ENCODE results near the gene PARD3.
"Not testable (repeated sequence)": the region's sequence is repeated elsewhere in the genome, so short reads cannot be mapped to it uniquely, and the experiment has no call there.

Gene PARD3

DNA sequence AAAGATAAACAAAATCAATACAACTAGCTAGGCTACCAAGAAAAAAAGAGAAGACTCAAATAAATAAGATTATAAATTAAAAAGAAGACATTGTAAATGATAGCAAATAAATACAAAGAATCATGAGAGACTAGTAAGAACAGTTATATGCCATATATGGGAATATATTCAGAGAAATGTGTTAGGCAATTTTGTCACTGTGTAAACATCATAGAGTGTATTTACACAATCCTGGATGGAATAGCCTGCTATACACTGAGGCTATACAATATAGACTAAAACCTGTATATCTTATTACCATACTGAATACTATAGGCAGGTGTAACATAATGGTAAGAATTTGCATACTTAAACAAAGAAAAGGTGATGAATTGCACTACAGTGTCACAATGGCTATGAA, 717.4 kb downstream of the PARD3 start:
- DNase-seq (ENCODE audit: low spot score), result no peak

DNA sequence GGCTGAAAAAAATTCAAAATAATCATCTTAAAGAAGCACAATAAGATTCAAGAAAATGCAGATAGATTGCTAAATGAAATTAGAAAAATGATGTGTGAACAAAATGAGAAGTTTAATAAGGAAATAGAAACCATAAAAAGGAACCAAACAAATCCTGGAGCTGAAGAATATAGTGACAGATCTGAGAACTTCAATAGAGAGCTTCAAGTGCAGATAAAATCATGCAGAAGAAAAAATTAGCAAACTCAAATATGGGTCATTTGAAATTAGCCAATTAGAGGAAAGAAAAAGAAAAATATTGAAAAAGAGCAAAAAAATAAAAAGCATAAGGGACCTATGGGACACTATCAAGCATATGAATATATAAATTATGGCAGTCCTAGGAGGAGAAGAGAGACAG, 720.1 kb downstream of the PARD3 start:
- no peak for DNase-seq (ENCODE audit: low spot score)

DNA sequence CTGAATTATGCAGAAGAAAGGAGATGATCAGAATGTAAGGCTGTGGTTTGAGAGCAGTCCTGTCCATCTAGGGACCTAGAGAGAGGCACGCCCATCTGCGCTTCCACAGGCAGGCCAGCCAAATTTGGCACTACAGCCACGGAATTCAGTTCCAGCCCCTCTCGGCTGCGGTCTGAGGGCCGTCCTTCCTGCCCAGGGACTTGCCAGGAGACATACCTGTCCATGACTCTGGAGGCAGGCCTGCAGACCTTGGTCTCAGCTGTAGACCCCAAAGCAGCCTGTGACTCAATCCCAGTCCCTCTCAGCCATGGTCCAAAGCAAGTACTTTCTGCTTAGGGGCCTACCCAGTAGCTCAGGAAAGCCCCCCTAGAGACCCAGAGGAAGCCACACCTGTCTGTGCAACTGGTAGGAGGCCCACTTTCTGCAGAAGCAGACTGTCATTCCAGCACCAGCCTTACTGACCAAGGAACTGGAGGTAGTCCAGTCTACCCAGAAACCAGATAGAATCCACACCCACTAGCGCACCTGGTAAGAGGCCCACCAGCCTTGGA, 720.9 kb downstream of the PARD3 start:
- DNase-seq (ENCODE audit: low spot score), result no peak

DNA sequence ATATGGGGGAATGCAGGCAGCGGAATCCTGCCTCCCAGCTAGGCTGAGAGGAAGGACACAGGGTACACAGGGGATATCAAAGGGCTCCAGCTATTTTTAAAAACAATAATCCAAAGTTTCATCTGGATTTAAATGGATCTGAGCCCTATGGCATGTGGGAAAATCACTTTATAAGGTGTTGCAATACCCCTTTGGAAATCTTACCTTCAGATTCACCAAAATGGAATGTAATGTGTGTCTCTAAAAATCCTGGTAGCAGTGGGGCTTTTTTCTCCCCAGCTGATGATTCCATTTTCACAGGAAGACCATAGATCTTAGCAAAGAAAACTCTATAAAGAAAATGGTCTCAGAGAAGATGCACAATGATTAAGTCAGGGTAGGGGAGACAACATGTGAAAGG, 722.2 kb downstream of the PARD3 start:
- no peak for DNase-seq (ENCODE audit: low spot score)

DNA sequence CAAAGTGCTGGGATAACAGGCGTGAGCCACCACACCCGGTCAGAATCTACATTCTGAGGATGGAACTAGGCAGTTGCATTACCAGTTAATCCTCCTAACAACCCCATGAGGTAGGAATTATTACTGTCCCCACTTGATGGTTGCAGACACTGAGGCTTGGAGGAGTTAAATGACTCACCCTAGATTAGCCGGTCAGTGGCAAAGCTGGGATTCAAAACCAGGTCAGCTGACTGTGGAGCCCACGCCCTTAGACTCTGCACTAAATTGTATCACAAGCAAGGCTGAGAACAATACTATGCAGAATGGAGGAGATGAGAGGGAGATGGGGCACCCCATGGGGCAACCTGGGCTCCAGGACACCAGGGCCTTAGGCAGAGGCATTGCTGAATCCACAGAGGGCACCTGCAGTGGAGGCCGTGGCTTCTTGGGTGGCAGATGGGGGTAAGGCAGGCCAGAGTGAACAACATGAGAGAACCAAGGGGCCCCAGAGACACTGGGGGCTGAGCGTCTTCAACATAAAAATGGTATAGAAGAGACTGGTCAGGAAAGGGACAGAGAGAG, 723.4 kb downstream of the PARD3 start:
- DNase-seq (ENCODE audit: low spot score), result no peak

DNA sequence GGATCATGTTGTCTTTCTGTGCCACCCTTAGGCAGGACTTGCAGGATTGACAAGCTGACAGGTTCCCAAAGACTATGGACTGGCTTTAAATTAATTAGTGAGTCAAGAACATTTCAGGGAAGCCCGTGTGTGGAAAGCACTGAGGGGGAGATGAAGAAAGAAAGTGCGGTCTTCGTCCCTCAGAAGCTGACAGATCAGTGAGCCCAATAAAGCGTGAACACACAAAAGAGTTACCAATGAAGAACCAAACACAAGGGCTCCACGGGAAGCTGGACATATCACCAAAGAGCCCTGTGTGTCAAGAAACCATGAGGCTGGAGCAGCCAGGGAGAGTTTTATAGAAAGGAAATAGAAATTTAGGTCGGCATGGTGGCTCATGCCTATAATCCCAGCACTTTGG, 725.8 kb downstream of the PARD3 start:
- no peak for DNase-seq (ENCODE audit: low spot score)

DNA sequence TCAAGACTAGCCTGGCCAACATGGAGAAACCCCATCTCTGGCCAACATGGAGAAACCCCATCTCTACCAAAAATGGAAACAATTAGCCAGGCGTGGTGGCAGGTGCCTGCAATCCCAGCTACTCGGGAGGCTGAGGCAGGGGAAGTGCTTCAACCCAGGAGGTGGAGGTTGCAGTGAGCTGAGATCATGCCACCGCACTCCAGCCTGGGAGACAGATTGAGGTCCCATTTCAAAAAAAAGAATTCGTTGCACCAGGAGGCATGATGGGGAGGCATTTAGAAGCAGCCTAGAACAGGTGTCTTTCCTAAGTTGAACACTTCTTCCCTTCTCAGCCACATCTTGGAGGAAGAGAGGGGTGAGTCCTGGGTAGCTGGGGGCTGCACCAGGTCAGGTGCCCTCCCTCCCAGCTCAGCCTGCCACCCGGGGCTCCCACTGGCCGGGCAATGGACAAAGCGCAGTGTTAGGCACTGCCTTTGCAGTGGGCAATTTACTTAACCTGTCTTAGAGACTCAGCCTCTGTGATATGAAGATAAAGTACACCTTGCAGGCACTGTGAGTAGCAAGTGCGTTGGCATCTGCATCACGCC, 726.8 kb downstream of the PARD3 start:
- DNase-seq (ENCODE audit: low spot score), result no peak

DNA sequence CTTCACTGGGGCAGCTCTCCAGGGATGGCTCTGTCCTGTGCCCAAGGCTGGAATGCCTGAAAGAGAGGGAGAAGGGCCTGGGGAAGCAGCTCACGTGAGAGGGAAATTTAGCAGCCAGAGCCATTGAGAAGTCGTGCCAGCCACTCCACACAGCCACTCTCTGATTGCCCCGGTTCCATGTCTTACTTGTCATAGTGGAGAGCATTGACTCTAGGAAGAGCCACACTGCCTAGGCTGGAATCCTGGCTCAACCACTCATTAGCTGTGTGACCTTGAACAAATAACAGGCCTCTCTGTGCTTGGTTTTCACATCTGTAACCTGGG, 728.0 kb downstream of the PARD3 start:
- DNase-seq (ENCODE audit: low spot score), result no peak

DNA sequence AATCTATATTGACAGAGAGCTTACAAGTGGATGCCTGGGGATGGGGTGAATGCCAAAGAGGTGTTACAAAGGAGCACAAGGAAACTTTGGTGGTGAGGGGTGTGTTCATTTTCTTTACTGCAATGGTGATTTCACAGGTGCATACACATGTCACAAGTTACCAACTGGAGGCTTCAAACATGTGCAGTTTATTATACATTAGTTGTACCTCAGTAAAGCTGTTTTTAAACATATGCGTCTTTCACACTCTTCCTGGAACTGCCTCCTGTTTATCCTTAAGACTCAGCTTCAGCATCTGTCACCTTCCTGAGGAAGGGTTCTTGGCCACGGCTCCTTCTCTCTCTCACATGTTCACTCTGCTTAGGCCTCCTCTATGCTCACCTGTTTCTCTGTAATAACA, 731.5 kb downstream of the PARD3 start:
- no peak for DNase-seq (ENCODE audit: low spot score)

DNA sequence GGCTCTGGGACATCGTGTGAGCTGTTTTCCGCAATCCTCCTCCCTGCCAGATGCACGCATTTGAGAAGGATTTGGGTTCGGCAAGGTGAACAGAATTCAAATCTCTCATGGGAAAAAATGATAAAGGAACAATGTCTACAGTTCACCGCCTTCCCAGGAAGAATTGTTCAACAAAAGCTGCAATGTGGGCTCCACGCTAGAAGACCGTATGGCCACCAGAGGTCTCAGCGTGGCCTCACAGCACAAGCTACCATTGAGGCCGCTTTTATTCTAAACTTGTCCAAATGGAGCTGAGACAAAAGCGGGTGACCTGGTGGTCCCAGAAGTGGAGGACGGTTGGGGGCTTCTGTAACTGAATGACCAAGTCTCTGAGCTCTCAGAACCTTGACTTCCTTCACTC, 733.1 kb downstream of the PARD3 start:
- no peak for DNase-seq (ENCODE audit: low spot score)

DNA sequence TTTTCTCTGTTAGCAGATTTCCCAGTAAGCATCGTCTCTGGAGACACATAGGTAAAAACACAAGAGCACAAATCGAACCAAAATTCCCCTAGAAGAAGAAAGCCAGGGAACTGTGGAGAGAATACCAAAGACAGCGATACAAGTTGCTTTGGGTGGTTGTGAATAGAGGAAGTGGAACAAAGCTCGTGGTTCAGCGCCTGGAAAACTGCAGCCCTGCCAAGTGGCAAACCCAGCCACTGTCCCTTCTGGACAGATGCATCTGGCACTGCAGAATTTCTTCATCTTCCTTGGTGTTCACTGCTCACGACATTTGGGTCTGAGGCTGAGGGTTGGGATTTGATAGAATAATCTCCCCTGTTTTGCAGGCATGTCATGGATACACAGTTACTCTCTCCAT, 733.8 kb downstream of the PARD3 start:
- no peak for DNase-seq (ENCODE audit: low spot score)

DNA sequence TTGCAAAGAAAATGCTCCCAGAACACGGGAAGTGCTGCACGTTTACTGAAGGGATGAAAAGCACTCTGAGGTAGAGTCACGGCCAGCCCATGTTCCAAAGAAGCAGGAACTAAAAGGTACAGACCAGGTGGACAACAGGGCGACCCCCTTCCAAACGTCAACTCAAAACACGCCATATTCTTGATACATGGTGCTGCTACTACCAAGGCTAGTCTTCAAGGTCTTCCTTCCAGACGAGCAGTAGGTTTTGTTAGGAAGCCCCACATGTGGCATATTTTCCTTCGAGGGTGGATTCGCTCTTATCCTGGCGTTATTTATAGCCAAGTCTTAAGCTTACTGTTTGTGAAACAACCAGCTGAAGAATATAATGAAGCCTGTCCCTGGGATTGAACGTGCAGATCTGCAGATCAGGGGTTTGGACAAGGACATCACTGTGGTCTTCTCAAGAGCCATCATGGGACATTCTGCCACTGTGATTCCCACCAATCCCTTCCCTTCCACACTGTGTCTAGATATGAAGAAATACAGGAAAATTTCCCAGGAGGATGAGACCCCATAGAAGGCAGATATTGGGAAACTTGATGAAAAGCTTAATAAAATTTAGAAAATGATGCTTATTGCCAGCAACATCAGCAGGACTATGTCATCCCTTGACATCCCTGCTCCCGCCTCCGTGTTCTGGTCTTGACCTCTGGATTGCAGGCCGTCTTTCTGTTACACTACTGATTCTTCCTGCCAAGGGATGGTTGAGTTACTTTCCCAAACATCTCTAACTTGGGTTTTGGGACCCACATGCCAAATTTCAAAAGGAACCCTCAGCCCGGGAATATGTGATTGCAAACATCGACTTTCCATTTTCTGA, 734.4 kb downstream of the PARD3 start:
- DNase-seq (ENCODE audit: low spot score), result no peak

DNA sequence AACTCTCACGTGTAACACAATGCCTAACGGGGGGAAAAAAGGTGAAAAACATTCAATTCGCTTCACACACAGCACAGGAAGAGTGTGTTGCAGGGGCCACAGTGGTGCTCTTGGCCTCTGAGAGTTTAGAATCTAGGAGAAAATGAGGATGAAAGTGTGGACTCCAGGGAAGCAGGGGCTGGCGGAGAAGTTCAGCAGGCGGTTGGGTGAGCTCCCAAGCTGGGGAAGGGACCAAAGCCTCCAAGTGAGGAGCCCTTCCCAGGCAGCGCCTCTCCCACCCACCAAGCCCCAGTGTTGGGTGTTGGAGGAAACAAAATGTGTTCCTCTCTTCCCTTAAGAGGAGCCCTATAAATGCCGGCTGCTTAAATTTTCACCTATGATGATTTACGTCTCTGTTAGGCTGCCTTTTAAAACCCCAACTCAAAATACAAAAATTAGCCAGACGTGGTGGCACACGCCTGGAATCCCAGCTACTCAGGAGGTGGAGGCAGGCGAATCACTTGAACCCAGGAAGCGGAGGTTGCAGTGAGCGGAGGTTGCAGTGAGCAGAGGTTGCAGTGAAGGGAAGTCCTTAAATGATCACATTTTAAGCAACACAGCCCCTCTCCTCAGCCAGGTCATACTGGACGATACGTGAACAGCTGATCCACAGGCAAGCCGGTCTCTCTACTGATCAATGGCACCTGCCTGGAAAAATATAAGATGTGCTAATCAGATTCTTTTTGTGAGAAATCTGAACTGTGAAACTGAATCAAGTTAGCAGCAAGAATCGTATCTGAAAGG, 735.2 kb downstream of the PARD3 start:
- no peak for DNase-seq (ENCODE audit: low spot score)

DNA sequence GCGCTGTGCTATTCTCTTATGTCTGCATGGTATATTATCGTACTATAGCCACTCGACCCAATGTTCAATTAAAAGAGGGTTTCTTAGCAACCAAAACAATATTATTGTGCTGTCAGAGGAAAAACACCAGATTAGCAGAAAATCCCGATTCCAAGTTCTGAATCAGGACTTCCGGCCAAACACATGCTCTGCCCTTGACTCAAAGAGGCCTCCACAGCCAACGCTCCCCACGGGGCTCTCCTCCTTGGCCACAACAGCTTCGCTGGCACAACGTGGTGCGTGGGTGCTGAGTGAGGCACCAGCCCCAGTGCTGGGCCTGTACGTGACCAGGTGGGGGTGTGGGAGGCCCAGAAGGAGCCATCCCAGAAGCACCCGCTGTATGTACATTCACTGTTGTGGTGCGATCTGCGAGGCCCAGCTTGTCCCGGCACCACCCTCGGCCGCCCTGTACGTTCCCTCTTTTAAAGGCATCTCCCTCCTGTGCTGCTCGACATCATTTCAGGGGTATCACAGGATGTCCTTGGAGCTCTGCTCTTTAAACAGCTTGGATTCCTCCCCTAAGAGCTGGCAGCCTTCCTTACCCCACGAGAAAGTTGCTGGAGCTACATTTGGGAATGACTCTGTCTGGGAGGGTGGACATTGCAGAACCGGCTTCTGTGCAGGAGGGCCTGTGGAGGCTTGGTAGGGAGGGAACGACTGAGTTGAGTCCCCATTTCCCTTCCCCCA, 736.2 kb downstream of the PARD3 start:
- DNase-seq (ENCODE audit: low spot score), result no peak

DNA sequence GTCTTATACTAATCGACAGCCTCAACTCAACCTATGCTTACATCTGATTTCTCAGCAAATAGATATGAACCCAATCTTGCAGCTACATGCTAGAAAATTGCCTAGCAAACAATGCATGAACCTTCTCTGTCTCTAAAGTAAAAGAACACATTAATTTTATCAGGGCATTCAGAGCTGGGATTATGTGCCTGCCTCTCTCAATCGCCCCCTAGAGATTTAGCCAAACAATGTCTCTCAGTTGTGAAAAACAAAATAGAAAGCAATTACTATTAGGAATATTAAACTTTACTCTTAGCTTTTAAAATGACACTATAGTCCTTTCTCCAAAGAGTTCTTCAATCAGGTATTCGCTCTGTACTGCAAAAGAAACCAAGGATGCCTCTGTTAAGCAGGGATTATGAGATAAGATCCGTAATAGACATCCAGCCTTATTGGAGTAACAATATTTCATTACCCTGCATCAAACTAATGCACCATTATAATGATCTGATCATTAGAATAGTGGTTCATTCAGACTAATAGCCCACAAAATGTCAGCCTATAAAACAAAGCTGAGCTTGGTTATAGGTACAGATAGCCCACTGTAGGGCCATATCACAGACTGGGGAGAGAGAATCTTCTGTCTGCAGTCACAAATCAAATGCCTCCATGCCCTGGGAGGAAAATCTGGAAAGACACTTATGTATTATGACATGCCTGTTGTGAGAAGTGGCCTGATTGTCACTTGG, 736.9 kb downstream of the PARD3 start:
- no peak for DNase-seq (ENCODE audit: low spot score)

DNA sequence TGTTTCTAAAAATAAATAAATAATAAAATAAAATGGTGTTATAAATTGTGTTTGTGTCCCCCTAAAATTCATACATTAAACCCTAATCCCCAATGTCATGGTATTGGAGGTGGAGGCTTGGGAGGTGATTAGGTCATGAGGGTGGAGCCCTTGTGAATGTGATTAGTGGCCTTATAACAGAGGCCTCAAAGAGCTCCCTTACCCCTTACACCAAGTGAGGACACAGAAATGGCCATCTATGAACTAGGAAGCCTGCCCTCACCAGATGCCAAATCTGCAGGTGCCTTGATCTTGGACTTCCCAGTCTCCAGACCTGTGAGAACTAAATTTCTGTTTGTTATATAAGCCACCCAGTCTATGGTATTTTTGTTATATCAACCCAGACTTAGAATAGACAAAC, 738.7 kb downstream of the PARD3 start:
- no peak for DNase-seq (ENCODE audit: low spot score)

DNA sequence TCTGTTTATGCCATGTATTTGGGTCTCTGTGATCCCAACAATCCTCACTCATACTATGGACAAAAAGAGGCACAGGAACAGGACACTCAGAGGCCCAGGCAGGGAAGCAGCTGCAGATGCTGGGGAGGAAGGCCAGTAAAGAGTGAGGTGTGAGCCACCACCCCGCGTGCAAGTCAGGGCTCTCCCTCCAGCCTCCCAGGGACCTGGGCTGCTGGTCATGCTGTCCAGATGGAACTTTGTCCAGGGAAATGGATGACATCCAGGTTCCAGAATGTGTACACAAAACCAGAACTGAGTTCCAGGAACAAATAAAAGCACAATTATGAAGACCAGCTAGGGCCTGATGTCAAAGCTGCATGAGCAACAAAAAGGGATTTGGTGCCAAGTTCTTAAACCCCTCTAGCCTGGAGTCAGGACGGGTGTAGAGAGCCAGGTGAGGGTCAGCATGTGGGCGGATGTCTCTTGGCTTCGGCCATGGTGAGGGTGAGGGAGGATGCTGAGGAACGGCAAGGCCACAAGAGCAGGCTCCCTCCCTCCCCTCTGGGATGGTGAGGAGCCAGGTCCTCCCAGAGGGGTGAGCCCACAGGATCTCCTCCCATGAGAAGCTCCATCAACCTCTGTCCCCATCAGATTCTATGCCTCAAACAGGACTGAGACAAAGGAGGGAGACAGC, 739.7 kb downstream of the PARD3 start:
- no peak for DNase-seq (ENCODE audit: low spot score)

DNA sequence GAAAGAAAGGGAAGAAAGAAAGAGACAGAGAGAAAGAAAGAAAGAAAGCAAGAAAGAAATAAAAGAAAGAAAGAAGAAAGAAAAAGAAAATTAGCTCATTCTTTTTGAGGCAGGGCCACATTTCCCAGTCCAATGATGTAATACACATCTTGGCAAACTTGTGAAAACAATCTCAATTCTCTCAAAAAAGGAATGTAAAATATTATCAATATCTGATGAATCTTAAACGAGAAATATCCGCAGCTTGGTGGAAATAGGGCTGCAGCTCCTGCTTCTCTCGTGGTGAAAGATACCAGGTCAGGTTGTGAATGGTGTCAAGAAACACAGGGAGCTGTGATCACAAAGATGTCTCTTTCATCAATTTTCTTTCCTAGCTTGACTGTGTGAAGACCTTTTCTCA, 741.0 kb downstream of the PARD3 start:
- DNase-seq (ENCODE audit: low spot score), result no peak

DNA sequence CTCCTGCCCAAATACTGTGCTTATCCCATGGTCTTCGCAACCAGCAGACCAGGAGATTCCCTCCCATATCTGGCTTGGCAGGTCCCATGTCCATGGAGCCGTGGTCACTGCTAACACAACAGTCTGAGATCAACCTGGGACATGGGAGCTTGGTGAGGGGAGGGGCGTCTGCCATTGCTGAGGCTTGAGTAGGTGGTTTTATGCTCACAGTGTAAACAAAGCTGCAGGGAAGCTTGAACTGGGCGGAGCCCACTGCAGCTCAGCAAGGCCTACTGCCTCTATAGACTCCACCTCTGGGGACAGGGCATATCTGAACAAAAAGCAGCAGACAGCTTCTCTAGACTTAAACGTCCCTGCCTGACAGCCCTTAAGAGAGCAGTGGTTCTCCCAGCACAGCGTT, 747.4 kb downstream of the PARD3 start:
- not testable (repeated sequence) for DNase-seq (ENCODE audit: low spot score)

DNA sequence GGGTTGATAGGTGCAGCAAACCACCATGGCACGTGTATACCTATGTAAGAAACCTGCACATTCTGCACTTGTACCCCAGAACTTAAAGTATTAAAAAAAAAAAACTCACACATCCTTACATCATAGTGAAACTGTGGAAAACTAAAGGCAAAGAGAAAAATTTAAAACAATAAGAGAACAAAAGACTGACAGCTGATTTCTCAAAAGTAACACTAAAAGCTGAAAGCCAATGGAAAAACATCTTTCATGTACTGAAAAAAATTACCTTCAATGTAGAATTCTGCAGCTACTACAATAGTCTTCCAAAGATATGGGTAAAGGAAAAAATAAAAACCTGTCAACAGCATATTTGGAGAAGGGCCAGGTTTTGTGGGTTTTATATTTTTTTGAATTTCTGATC, 751.5 kb downstream of the PARD3 start:
- DNase-seq (ENCODE audit: low spot score), result no peak

DNA sequence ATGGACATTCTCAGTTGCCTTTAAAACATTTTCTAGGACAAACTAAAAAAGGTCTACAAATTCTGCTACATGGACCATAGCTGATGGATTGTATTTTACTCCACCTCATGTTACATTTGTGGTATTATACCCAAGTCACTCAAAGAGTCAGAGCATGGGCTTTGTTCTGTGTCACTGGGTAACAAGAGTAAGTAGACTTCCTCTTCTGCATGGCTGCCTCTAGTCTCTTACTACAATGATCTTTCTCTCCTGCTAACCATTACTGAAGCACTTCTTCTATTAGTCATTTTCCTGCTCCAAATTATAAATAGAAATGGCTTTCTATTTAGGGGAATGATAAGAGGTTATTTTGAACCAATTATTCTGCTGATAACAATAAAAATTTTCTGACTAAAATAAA, 753.3 kb downstream of the PARD3 start:
- DNase-seq (ENCODE audit: low spot score), result no peak
